SK-N-SH treated with all-trans-retinoic acid at 6 μM for 48 hours (cell line): Measurements from ENCODE around the gene PLA2G4F.
A peak's percentile ranks its signal among the peaks of the same experiment; 100 is the strongest.

Source experiments
- ATAC-seq: fragments of 200-7000 bp; cut with Tn5 transposase; 3 replicates; pipeline ENCODE4 v1.9.1; 2020; ENCODE audit warnings: mild to moderate bottlenecking, moderate library complexity
- ARNTL ChIP-seq: fragments of 450-650 bp; formaldehyde crosslinking; IDR thresholded peaks from 2 replicates; pipeline ENCODE4 v1.5.0; 2020; ENCODE audit warnings: low read depth, mild to moderate bottlenecking, moderate library complexity, borderline replicate concordance
- BACH2 ChIP-seq: fragments of 250-450 bp; sonication (Bioruptor Pico); IDR thresholded peaks from 2 replicates; pipeline ENCODE4 v1.9.0; 2021; ENCODE audit warnings: mild to moderate bottlenecking, borderline replicate concordance
- CREB5 ChIP-seq: fragments of 250-450 bp; sonication (Bioruptor Pico); IDR thresholded peaks from 2 replicates; pipeline ENCODE4 v1.5.1; 2020; ENCODE audit warnings: low read depth, mild to moderate bottlenecking, moderate library complexity
- CSDC2 ChIP-seq: fragments of 250-450 bp; sonication (Bioruptor Pico); IDR thresholded peaks from 2 replicates; pipeline ENCODE4 v1.5.0; 2020; ENCODE audit warnings: mild to moderate bottlenecking, moderate library complexity
- CSRNP3 ChIP-seq: fragments of 250-450 bp; sonication (Bioruptor Pico); IDR thresholded peaks from 2 replicates; pipeline ENCODE4 v1.5.1; 2021; ENCODE audit warnings: mild to moderate bottlenecking, moderate library complexity
- ESRRG ChIP-seq: fragments of 250-450 bp; sonication (Bioruptor Pico); IDR thresholded peaks from 2 replicates; pipeline ENCODE4 v1.6.1; 2021; ENCODE audit warnings: mild to moderate bottlenecking
- GLIS3 ChIP-seq: fragments of 250-450 bp; sonication (Bioruptor Pico); IDR thresholded peaks from 2 replicates; pipeline ENCODE4 v1.5.0; 2020; ENCODE audit warnings: mild to moderate bottlenecking, moderate library complexity
- OSR1 ChIP-seq: fragments of 250-450 bp; sonication (Bioruptor Pico); IDR thresholded peaks from 2 replicates; pipeline ENCODE4 v1.8.0; 2022; ENCODE audit warnings: moderate library complexity, mild to moderate bottlenecking, inconsistent platforms
- PATZ1 ChIP-seq: fragments of 250-450 bp; sonication (Bioruptor Pico); IDR thresholded peaks from 2 replicates; pipeline ENCODE4 v1.8.0; 2020; ENCODE audit warnings: mild to moderate bottlenecking, moderate library complexity, borderline replicate concordance
- POU6F1 ChIP-seq: fragments of 250-450 bp; sonication (Bioruptor Pico); IDR thresholded peaks from 2 replicates; pipeline ENCODE4 v1.8.0; 2021; ENCODE audit warnings: low read depth, mild to moderate bottlenecking, moderate library complexity, borderline replicate concordance
- PPARA ChIP-seq: fragments of 250-450 bp; sonication (Bioruptor Pico); IDR thresholded peaks from 2 replicates; pipeline ENCODE4 v1.5.0; 2020; ENCODE audit warnings: mild to moderate bottlenecking, borderline replicate concordance
- RARB ChIP-seq: fragments of 250-450 bp; sonication (Bioruptor Pico); IDR thresholded peaks from 2 replicates; pipeline ENCODE4 v1.8.0; 2021; ENCODE audit warnings: mild to moderate bottlenecking, moderate library complexity
- SNAI2 ChIP-seq: fragments of 250-450 bp; sonication (Bioruptor Pico); IDR thresholded peaks from 2 replicates; pipeline ENCODE4 v1.5.0; 2020; ENCODE audit warnings: mild to moderate bottlenecking, moderate library complexity
- TCF4 ChIP-seq: fragments of 250-450 bp; sonication (Bioruptor Pico); IDR thresholded peaks from 2 replicates; pipeline ENCODE4 v1.8.0; 2021; ENCODE audit warnings: mild to moderate bottlenecking, moderate library complexity, borderline replicate concordance
- TOX ChIP-seq: fragments of 250-450 bp; sonication (Bioruptor Pico); IDR thresholded peaks from 2 replicates; pipeline ENCODE4 v1.8.0; 2021; ENCODE audit warnings: mild to moderate bottlenecking, moderate library complexity, borderline replicate concordance
- TSHZ2 ChIP-seq: fragments of 250-450 bp; sonication (Bioruptor Pico); IDR thresholded peaks from 2 replicates; pipeline ENCODE4 v1.5.0; 2020; ENCODE audit warnings: mild to moderate bottlenecking, moderate library complexity
- ZC3H10 ChIP-seq: fragments of 250-450 bp; sonication (Bioruptor Pico); IDR thresholded peaks from 2 replicates; pipeline ENCODE4 v1.5.1; 2021; ENCODE audit warnings: mild to moderate bottlenecking, moderate library complexity
- ZNF70 ChIP-seq: fragments of 450-650 bp; formaldehyde crosslinking; IDR thresholded peaks from 2 replicates; pipeline ENCODE4 v1.5.0; 2020; ENCODE audit warnings: mild to moderate bottlenecking, moderate library complexity

The PLA2G4F gene

GRCh38 chr15:42156243-42156922 is at the start of gene PLA2G4F:
TSS of gene PLA2G4F (minus strand) at chr15:42156636. CDS start at chr15:42156549, 87 bp downstream.
- ATAC-seq = peak; percentile 12; the same call in 2 of the 3 replicates
- TF ChIP-seq ZC3H10 (CRISPR knock-in tag) = no peak
- TF ChIP-seq TCF4 (CRISPR knock-in tag) = no peak
- no peak for TF ChIP-seq POU6F1
- TF ChIP-seq ARNTL (CRISPR knock-in tag) = no peak
- TF ChIP-seq RARB (CRISPR knock-in tag) = no peak
- no peak for TF ChIP-seq GLIS3 (CRISPR knock-in tag)
- TF ChIP-seq ZNF70 (CRISPR knock-in tag) = no peak
- TF ChIP-seq TOX (CRISPR knock-in tag) = no peak
- TF ChIP-seq, all 23 proteins: peak for 0

GRCh38 chr15:42203891-42204290 is 47.5 kb upstream of the PLA2G4F start:
- no peak for ATAC-seq
- TF ChIP-seq CREB5 (CRISPR knock-in tag) = no peak
- TF ChIP-seq GLIS3 (CRISPR knock-in tag) = no peak
- TF ChIP-seq CSDC2 = no peak
- TF ChIP-seq TCF4 (CRISPR knock-in tag) = no peak
- TF ChIP-seq BACH2 (CRISPR knock-in tag) = no peak
- TF ChIP-seq CSRNP3 (CRISPR knock-in tag) = no peak
- TF ChIP-seq PPARA (CRISPR knock-in tag) = no peak
- TF ChIP-seq TSHZ2 = no peak
- TF ChIP-seq TOX (CRISPR knock-in tag) = no peak
- no peak for TF ChIP-seq ARNTL (CRISPR knock-in tag)
- no peak for TF ChIP-seq POU6F1
- no peak for TF ChIP-seq ZC3H10 (CRISPR knock-in tag)
- no peak for TF ChIP-seq OSR1

- no peak for TF ChIP-seq TCF4 (CRISPR knock-in tag)
- TF ChIP-seq CSDC2 = no peak
- TF ChIP-seq PATZ1 (CRISPR knock-in tag) = no peak
- TF ChIP-seq TSHZ2 = no peak
- no peak for TF ChIP-seq SNAI2 (CRISPR knock-in tag)
- TF ChIP-seq ESRRG = no peak
- no peak for TF ChIP-seq POU6F1
- TF ChIP-seq PPARA (CRISPR knock-in tag) = no peak
- TF ChIP-seq ARNTL (CRISPR knock-in tag) = no peak
Measured at GRCh38 chr15:42202653-42203052, 46.2 kb upstream of the PLA2G4F start.

More at GRCh38 chr15:42202653-42203052, 46.2 kb upstream of the PLA2G4F start:
- ATAC-seq = no peak
